Ishikawa (cell line): Measurements from ENCODE around the gene KCNQ1.

Experiments used
- CEBPB ChIP-seq: IDR thresholded peaks from 2 replicates; pipeline ENCODE4 v1.6.1; 2012
- CREB1 ChIP-seq: IDR thresholded peaks from 2 replicates; pipeline ENCODE4 v1.6.1; 2012; ENCODE audit warnings: low read depth
- EGR1 ChIP-seq: IDR thresholded peaks from 2 replicates; pipeline ENCODE4 v1.6.1; 2012
- EP300 ChIP-seq: IDR thresholded peaks from 2 replicates; pipeline ENCODE4 v1.6.1; 2012; ENCODE audit warnings: borderline replicate concordance
- FOXM1 ChIP-seq: IDR thresholded peaks from 2 replicates; pipeline ENCODE4 v1.6.1; 2012; ENCODE audit warnings: low read depth, borderline replicate concordance
- NFIC ChIP-seq: IDR thresholded peaks from 2 replicates; pipeline ENCODE4 v1.6.1; 2012
- RAD21 ChIP-seq: IDR thresholded peaks from 2 replicates; pipeline ENCODE4 v1.6.1; 2012; ENCODE audit warnings: low read depth
- TAF1 ChIP-seq: IDR thresholded peaks from 2 replicates; pipeline ENCODE4 v1.6.1; 2012; ENCODE audit warnings: low read depth, mild to moderate bottlenecking
- TCF12 ChIP-seq: IDR thresholded peaks from 2 replicates; pipeline ENCODE4 v1.6.1; 2012; ENCODE audit warnings: low read depth
- TEAD4 ChIP-seq: IDR thresholded peaks from 2 replicates; pipeline ENCODE4 v1.6.1; 2012
- YY1 ChIP-seq: IDR thresholded peaks from 2 replicates; pipeline ENCODE4 v1.6.1; 2012; ENCODE audit warnings: low read depth
- ZBTB7A ChIP-seq: IDR thresholded peaks from 2 replicates; pipeline ENCODE4 v1.6.1; 2012; ENCODE audit warnings: low read depth
- TF ChIP-seq, protein P1 (sequence below): IDR thresholded peaks from 2 replicates; pipeline ENCODE4 v1.6.1; 2012
- TF ChIP-seq, protein P2 (sequence below): IDR thresholded peaks from 2 replicates; pipeline ENCODE4 v1.6.1; 2012
- TF ChIP-seq, protein P3 (sequence below): IDR thresholded peaks from 2 replicates; pipeline ENCODE4 v1.6.1; 2012; ENCODE audit warnings: low read depth, mild to moderate bottlenecking

The KCNQ1 gene

DNA sequence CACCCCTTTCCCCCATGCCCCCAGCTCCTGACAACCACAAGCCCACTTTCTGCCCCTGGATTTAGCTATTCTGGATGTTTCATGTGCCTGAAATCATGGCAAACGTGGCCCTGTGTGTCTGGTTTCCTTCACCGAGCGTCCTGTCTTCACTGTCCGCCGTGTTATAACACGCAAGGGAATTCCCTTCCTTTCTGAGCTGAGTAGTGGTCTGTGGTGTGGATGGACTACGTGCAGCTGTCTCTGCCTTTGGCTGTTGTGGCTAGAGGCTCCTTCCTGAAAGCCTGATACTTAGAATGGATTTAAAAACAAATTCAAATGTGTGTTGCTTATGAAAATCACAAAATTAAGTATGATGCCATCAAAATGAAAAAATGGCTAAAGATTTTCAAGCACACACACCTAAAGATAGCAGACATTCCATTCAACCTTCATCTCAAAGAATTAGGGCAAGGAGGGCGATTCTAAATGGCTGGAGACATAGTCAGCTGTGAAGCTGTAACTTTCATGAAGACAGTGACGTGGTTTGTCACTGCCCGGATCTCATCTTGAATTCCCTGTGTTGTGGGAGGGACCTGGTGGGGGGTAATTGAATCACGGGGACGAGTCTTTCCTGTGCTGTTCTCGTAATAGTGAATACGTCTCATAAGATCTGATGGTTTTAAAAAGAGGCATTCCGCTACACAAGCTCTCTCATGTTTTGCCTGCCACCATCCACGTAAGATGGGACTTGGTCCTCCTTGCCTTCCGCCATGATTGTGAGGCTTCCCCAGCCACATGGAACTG, 30.5 kb downstream of the KCNQ1 start:
- TF ChIP-seq TEAD4: no peak
- TF ChIP-seq EGR1: no peak

DNA sequence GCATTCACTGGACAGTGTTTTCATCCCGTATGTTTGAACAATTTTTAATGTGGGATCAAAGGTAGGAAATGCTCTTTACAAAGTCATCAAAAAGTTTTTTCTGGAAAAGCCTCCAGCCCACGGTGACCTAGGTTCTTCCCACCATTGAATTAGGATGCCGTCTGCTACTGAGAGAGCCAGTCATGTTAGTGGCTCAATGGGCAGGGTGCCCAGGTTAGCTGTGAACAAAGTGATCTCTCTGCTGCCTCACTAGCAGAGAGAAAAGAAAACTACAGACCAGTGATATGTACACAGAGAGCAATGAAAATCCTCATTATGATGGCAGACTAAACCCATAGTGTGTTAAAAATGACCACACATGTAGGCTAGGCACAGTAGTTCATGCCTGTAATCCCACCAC, 32.4 kb downstream of the KCNQ1 start:
- TF ChIP-seq YY1 (no peak), RAD21 (no peak), TAF1 (no peak), EGR1 (no peak), CREB1 (no peak), NFIC (no peak), EP300 (no peak), FOXM1 (no peak), TCF12 (no peak), ZBTB7A (no peak), TEAD4 (no peak), CEBPB (no peak)
- TF ChIP-seq, protein P1, sequence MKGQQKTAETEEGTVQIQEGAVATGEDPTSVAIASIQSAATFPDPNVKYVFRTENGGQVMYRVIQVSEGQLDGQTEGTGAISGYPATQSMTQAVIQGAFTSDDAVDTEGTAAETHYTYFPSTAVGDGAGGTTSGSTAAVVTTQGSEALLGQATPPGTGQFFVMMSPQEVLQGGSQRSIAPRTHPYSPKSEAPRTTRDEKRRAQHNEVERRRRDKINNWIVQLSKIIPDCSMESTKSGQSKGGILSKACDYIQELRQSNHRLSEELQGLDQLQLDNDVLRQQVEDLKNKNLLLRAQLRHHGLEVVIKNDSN: no peak
- TF ChIP-seq, protein P2, sequence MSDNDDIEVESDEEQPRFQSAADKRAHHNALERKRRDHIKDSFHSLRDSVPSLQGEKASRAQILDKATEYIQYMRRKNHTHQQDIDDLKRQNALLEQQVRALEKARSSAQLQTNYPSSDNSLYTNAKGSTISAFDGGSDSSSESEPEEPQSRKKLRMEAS: no peak
- TF ChIP-seq, protein P3, sequence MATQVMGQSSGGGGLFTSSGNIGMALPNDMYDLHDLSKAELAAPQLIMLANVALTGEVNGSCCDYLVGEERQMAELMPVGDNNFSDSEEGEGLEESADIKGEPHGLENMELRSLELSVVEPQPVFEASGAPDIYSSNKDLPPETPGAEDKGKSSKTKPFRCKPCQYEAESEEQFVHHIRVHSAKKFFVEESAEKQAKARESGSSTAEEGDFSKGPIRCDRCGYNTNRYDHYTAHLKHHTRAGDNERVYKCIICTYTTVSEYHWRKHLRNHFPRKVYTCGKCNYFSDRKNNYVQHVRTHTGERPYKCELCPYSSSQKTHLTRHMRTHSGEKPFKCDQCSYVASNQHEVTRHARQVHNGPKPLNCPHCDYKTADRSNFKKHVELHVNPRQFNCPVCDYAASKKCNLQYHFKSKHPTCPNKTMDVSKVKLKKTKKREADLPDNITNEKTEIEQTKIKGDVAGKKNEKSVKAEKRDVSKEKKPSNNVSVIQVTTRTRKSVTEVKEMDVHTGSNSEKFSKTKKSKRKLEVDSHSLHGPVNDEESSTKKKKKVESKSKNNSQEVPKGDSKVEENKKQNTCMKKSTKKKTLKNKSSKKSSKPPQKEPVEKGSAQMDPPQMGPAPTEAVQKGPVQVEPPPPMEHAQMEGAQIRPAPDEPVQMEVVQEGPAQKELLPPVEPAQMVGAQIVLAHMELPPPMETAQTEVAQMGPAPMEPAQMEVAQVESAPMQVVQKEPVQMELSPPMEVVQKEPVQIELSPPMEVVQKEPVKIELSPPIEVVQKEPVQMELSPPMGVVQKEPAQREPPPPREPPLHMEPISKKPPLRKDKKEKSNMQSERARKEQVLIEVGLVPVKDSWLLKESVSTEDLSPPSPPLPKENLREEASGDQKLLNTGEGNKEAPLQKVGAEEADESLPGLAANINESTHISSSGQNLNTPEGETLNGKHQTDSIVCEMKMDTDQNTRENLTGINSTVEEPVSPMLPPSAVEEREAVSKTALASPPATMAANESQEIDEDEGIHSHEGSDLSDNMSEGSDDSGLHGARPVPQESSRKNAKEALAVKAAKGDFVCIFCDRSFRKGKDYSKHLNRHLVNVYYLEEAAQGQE: no peak

DNA sequence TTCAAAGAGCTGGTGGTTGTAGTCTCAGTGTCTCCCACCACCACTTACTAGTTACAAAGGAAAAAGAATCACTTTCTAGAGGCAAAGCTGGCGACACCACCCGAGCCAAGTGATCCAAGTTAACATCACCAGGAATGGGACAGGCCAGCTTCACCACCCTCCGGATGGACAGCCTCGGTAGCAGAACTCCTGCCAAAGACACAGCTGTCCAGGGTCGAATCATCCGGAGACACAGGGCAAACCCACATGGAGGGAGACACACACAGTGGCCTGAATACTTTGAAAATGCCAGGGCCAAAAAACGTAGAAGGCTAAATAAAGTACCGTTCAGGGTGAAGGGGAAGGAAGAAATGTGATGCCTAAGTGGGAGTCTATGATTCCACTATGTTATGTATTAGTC, 33.1 kb downstream of the KCNQ1 start:
- TF ChIP-seq YY1: no peak
- TF ChIP-seq TCF12: no peak
- no peak for TF ChIP-seq TEAD4
- TF ChIP-seq TAF1: no peak
- TF ChIP-seq CREB1: no peak
- TF ChIP-seq, protein P3: no peak
- TF ChIP-seq CEBPB: no peak
- no peak for TF ChIP-seq FOXM1
- TF ChIP-seq EGR1: no peak
- no peak for TF ChIP-seq ZBTB7A
- TF ChIP-seq RAD21: no peak
- TF ChIP-seq, protein P1: no peak
- no peak for TF ChIP-seq EP300
- TF ChIP-seq, protein P2: no peak
- no peak for TF ChIP-seq NFIC

DNA sequence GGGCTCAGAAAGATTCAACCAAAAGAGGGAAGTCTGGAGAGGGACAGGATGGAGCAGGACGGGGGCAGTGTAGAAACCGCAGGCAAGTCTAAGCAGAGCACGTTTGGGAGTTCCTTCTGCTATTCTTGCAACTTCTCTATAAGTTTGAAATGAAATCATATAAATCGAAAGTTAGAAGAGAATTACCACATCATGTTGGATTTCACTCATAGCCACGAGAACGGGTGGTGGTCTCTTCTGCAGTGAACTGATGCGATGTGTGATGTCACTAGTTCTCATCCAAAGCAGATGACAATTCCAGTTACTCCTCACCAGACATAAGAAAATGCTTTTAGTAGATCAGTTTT, 36.0 kb downstream of the KCNQ1 start:
- TF ChIP-seq EGR1: no peak
- TF ChIP-seq TCF12: no peak
- TF ChIP-seq RAD21: no peak
- no peak for TF ChIP-seq FOXM1
- no peak for TF ChIP-seq YY1
- no peak for TF ChIP-seq TAF1
- TF ChIP-seq EP300: no peak
- TF ChIP-seq CREB1: no peak
- TF ChIP-seq, protein P3: no peak
- no peak for TF ChIP-seq TEAD4
- TF ChIP-seq ZBTB7A: no peak
- TF ChIP-seq, protein P1: no peak
- no peak for TF ChIP-seq NFIC
- no peak for TF ChIP-seq CEBPB
- TF ChIP-seq, protein P2: no peak
